ENCODE results near the gene FRAT2.

Gene FRAT2, protein sequence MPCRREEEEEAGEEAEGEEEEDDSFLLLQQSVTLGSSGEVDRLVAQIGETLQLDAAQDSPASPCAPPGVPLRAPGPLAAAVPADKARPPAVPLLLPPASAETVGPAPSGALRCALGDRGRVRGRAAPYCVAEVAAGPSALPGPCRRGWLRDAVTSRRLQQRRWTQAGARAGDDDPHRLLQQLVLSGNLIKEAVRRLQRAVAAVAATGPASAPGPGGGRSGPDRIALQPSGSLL

DNA sequence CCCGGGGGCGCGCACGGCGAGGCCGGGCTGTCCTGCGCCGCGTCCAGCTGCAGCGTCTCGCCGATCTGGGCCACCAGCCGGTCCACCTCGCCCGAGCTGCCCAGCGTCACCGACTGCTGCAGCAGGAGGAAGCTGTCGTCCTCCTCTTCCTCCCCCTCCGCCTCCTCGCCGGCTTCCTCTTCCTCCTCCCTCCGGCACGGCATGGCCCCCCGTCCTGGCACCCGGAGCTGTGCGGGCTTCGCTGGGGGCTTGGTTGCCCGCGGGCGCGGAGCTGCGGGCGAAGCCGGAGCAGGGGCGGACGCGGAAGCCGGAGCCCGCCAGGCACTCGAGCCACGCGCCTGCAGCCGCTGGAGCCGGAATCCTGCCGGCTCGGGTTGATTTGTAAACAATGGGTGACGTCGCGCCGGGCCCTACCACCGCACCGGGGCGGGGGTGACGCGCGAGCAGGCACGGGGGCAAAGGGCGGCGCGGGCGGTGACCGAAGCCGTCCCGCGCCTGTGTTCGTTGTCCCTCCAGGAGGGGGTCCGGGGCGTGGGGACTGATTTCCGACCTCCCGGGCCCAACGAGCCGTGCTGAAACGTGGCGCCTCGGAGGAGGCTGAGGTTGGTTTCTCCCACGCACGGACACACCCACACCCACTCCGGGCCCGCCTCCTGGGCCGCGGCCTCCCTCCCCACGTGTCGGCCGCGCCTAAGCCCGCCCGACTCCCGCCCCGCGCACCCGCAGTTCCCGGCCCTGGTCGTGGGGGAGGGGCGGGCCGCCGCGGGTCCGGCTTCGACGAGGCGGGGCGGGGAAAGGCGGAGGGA lies at the start of gene FRAT2:
TSS of gene FRAT2 (minus strand) at position 360 of the 806 bp plus-strand sequence. CDS start at position 203, 157 bp downstream.
- DNase-seq, result peak; percentile 94

- DNase-seq, result no peak
These were observed 49.6 kb upstream of the FRAT2 start for GRCh38 chr10:97384156-97384555.

GRCh38 chr10:97383159-97383558 lies 48.6 kb upstream of the FRAT2 start:
- DNase-seq, result no peak

DNA sequence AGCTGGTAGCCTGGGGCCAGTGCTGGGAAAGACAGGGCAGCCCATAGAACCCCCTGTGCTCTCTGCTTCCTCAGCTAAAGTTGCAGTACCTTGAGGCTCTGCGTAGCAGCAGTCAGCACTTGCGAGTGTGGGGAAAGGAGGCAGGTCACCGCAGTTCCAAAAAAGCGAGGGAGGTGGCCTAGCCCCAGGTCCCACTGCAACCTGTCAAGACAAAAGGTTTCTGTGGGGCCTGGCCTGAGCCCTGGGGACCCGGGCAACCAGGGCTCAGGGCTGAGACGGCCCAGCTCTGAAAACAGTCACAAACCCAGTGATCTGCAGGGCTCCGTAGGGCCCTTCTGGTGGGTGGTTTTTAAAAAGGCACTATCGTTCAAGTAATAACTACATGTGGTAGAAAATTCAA lies 47.1 kb upstream of the FRAT2 start:
- DNase-seq, result no peak

GRCh38 chr10:97380516-97380915 lies 46.0 kb upstream of the FRAT2 start:
- no peak for DNase-seq

GRCh38 chr10:97378933-97379921 lies 44.7 kb upstream of the FRAT2 start:
- DNase-seq, result no peak

GRCh38 chr10:97376413-97376812 lies 41.9 kb upstream of the FRAT2 start:
- no peak for DNase-seq

- no peak for DNase-seq
These were observed 38.9 kb upstream of the FRAT2 start for GRCh38 chr10:97373456-97373855.

DNA sequence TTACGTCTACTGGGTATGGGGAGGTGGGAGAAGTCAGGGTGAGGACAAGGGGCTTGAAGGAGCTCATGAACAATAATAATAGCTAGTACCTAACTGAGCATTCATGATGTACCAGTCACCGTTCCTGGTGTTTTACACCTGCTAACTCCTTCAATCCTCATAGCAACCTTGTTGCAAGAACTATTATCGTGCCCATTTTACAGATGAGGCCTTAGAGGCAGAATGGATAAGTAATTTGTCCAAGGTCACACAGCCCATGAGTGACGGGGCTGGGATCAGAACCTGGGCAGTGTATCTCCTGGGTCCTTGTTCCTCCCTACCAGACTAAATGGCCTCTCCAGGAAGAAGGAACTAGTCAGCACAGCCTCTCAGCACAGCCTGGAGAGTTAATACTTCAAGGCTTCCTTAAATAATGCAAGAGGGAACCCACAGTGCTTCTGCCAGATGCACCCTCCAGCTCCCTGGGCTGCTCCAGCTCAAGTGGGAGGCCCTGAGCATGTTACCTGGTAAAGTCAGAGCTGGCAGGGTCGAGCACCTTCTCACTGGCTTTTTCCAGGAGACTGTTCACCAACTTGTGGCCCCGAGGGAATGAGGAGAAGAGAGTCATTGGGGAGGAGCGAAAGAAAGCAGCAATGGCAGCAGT lies 37.8 kb upstream of the FRAT2 start:
- DNase-seq, result no peak

GRCh38 chr10:97371696-97372095 lies 37.2 kb upstream of the FRAT2 start:
- no peak for DNase-seq

DNA sequence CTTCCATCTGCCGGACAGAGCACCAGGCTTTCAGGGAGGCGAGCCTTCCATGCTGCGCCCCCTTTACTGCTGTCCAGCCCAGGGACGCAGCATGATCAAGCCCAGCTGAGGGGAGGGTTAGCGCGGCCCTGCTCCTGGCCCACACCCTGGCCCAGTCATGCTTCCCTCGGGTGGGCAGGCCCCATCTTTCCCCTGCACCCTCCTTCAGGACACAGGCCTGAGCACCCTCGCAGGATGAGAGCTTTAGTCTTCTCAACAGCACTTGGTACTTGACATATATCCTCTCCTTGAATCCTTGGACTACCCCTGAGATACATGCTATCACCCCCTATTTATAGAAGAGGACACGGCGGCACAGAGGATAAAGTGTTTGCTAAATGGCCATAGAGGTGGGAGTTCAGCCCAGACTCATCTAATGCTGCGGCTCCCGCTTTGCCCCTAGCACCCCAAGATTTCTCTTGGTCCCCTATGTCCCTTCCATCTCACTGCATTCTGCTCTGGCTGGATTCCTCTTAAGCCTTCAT lies 32.7 kb upstream of the FRAT2 start:
- no peak for DNase-seq

- DNase-seq, result no peak
These were observed 32.0 kb upstream of the FRAT2 start for GRCh38 chr10:97366572-97366971.

DNA sequence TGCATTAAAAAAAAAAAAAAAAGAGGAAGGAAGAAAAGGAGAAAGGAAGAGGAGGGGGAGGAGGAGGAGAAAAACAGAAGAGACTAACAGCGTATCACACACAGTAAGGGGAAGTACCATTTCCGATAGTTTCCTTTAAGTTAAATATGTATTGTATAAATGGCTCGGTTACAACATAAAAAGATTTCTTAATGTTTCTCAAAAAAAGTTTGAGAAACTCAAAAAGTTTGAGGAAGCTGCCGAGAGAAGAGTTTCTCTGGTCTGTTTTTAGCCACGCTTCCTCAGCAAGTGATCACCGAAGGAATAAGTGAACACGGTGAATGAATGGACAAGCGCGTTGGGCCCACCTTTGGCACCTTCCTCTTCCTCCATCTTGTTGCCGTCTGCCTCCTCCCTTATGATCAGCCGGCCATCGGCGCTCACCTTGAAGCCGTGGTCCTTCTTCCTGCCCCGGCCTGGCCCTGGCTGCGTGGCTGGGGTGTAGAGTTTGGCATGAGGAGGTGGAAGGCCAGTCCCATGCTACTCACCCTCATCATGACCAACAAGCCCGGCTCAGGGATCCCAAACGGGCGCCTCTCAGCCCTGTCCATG lies 31.3 kb upstream of the FRAT2 start:
- DNase-seq, result no peak

GRCh38 chr10:97363071-97363470 lies 28.5 kb upstream of the FRAT2 start:
- DNase-seq, result no peak

DNA sequence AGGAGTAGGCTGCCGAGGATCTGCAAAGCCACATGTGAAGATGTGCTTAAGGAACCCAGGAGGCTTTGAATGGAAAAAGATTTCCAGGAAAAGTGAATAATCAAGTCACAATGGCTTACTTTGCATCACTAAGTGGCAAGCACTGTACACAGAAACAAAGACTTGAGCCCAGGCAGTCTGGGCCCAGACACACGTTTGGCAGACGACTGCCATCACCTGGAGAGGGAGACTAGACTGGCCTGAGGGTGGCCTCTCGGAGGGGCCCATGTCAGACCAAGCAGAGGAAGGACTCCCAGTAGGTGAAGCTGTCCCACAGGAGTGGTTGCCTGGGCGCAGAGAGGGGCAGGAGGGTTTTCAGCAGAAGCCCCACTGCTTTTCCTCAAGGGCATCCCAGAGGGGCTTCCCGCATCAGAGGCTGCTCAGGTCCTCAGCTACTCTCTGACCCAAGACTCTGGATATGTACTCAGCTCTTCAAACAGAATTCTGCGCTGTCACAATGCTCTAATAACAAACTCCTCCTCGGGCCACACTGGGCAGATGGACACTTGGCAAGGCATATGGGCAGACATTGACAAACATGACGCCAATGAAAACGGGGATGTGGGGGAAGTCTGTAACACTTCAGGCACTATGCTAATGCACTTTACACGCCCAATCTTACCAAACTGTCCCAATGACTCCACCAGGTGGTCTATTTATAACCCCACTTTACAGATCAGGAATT lies 27.9 kb upstream of the FRAT2 start:
- DNase-seq, result no peak

- DNase-seq, result no peak
These were observed 27.0 kb upstream of the FRAT2 start for GRCh38 chr10:97361537-97361901.

GRCh38 chr10:97360705-97361536 lies 26.4 kb upstream of the FRAT2 start:
- no peak for DNase-seq

DNA sequence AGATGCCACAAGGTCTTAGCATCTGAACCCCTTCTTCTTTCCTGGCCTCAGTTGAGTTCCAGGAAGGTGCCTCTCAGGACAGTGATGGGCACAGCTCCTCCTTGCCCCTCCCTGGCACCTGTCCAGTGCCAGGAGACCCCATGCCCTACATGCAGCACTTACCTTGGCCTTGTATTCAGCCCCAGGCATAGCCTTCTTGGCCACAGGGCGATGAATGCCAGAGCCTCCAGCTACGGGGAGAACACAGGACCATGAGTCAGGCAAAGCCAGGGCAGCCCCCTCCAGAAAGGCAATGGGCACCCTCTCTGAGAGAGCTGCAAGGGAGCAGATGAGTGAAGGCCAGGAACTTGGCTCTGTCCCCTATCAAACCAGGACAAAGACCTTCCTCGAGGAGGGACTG lies 24.3 kb upstream of the FRAT2 start:
- no peak for DNase-seq

- no peak for DNase-seq
These were observed 23.8 kb upstream of the FRAT2 start for GRCh38 chr10:97358349-97358748.

GRCh38 chr10:97356918-97357317 lies 22.4 kb upstream of the FRAT2 start:
- no peak for DNase-seq
